B cell (primary cell): ENCODE results near the gene DCAF4.

Source experiments
- EZH2 ChIP-seq: IDR thresholded peaks from 2 replicates; pipeline ENCODE4 v1.6.1; 2012; ENCODE audit warnings: borderline replicate concordance, low read depth, mild to moderate bottlenecking, moderate library complexity, low read length; ENCODE audit not compliant: insufficient read depth, poor library complexity, severe bottlenecking
- TF ChIP-seq, protein P1 (sequence below): fragments of 200-600 bp; IDR thresholded peaks from one replicate; pipeline ENCODE4 v1.8.0; 2022; ENCODE audit warnings: antibody characterized with exemption, mild to moderate bottlenecking

DNA sequence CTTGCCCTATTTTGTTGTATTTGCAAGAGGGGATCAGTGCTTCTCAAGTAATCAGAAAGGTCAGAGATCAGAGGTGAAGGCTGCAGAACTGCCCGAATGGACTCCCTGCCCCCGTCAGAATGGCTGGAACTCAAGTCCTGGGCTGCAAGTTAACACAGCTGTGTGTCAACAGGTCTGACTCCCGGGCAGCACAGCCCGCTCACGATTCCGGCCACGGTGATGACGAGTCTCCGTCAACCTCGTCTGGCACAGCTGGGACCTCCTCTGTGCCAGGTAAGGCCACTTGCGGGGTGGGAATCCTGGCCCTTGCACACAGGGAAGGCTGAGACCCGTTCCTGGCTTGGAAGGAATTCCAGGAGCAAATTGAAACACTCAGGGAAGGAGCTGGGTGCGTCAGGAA lies 13.4 kb downstream of the DCAF4 start:
- TF ChIP-seq, protein P1, sequence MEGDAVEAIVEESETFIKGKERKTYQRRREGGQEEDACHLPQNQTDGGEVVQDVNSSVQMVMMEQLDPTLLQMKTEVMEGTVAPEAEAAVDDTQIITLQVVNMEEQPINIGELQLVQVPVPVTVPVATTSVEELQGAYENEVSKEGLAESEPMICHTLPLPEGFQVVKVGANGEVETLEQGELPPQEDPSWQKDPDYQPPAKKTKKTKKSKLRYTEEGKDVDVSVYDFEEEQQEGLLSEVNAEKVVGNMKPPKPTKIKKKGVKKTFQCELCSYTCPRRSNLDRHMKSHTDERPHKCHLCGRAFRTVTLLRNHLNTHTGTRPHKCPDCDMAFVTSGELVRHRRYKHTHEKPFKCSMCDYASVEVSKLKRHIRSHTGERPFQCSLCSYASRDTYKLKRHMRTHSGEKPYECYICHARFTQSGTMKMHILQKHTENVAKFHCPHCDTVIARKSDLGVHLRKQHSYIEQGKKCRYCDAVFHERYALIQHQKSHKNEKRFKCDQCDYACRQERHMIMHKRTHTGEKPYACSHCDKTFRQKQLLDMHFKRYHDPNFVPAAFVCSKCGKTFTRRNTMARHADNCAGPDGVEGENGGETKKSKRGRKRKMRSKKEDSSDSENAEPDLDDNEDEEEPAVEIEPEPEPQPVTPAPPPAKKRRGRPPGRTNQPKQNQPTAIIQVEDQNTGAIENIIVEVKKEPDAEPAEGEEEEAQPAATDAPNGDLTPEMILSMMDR, result no peak
- TF ChIP-seq EZH2, result no peak
